Tibial nerve (tissue), 4 donors: ENCODE results near the gene HAVCR1. TPM values are rescaled to one million over a fixed set of nuclear protein-coding genes. Genes with fewer than 3 reads are reported as not detected.
"Not testable (repeated sequence)": the region's sequence is repeated elsewhere in the genome, so short reads cannot be mapped to it uniquely, and the experiment has no call there.

Source experiments
- DNase-seq, 2 donors: peaks; one replicate each; pipeline ENCODE4 v3.0.0-alpha.2; 2019; ENCODE audit warnings: low spot score in 2 of 2
- H3K27ac ChIP-seq, 4 donors: fragments of 200-600 bp; sonication (generic) in 3 of 4; one replicate each; pipeline ENCODE4 v1.5.1; 2017 to 2019; ENCODE audit warnings: mild to moderate bottlenecking in 1 of 4
- H3K27me3 ChIP-seq, 2 donors: fragments of 200-600 bp; sonication (generic) in 1 of 2; one replicate each; pipeline versions ENCODE4 v1.5.1 to v1.6.0; 2017 to 2019
- H3K36me3 ChIP-seq, 3 donors: fragments of 200-600 bp; sonication (generic); one replicate each; pipeline ENCODE4 v1.5.1; 2018 to 2019
- H3K4me1 ChIP-seq, 4 donors: fragments of 200-600 bp; sonication (generic) in 3 of 4; one replicate each; pipeline ENCODE4 v1.5.1; 2017 to 2019
- H3K4me3 ChIP-seq, 4 donors: fragments of 200-600 bp; sonication (generic) in 3 of 4; one replicate each; pipeline ENCODE4 v1.5.1; 2017 to 2019; ENCODE audit warnings: mild to moderate bottlenecking in 1 of 4, moderate library complexity in 1 of 4
- H3K9me3 ChIP-seq, 4 donors: fragments of 200-600 bp; sonication (generic) in 3 of 4; one replicate each; pipeline ENCODE4 v1.5.1; 2017 to 2019
- EP300 ChIP-seq, 2 donors: sonication (generic); formaldehyde crosslinking; IDR thresholded peaks; one replicate each; pipeline ENCODE4 v1.6.1; 2017; ENCODE audit warnings: antibody characterized with exemption in 2 of 2, mild to moderate bottlenecking in 1 of 2
- POLR2A ChIP-seq, 2 donors: fragments of 450-650 bp; IDR thresholded peaks; one replicate each; pipeline ENCODE4 v1.6.1; 2017; ENCODE audit warnings: antibody characterized with exemption in 2 of 2, mild to moderate bottlenecking in 2 of 2, moderate library complexity in 2 of 2
- WGBS, 2 donors: methylation state at CpG; one replicate each; pipeline ENCODE4 v1.1.5; 2018; 5-methylcytosine and 5-hydroxymethylcytosine counted together
- total RNA-seq, 4 donors: library from RNA; depleted of rRNA; stranded (reverse); fragments of >200 nt; gene quantifications; one replicate each; pipeline ENCODE4 v1.1.0, GENCODE V29; 2016
- TF ChIP-seq, protein P1 (sequence below), 5 experiments: fragments of 200-600 bp in 3 of 5; fragments of 450-650 bp in 2 of 5; sonication (generic) in 3 of 5; IDR thresholded peaks; one replicate each; pipeline ENCODE4 v1.5.1; 2016 to 2019; ENCODE audit warnings: antibody characterized with exemption in 5 of 5, mild to moderate bottlenecking in 3 of 5, moderate library complexity in 2 of 5

Gene HAVCR1
- total RNA-seq, 4 donors from 2014 or later, result 0.42 TPM; not detected in 3

DNA sequence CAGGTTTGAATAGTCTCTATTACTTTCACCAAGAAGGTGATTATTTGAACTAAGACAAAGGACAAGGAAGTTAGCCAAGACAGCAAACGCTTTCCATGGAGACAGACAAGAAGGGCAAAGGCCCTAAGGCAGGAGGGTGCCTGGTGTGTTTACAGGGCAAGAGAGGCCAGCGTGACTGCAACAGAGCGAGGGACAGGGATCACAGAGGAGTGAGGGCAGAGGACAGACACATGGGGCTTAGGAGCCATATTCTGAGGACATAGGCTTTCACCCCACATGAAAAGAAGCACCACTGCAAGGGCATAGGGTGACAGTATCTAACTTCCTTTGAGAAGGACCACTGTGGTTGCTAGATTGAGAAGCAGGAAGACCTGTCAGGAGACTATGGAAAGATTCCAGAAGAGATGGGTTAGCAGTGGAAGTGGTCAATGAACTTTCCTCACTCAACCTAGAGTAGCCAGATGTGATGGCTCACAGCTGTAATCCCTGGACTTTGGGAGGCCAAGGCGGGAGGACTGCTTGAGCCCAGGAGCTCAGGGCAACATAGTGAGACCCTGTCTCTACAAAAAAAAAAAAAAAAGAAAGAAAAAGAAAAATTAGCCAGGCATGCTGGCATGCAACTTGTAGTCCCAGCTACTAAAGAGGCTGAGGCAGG is 5.0 kb upstream of the HAVCR1 start:
- Histone ChIP-seq H3K9me3 (no peaks in the 10 kb centered on the region), H3K27me3 (no peaks in the 10 kb centered on the region), H3K4me1 (no peaks in the 10 kb centered on the region), H3K4me3 (no peak overlapping the region), H3K27ac (no peak overlapping the region), H3K36me3 (no peaks in the 10 kb centered on the region)
- WGBS, 2 donors, result 70 to 72% methylated on average over 4 of the region's 4 CpGs
- TF ChIP-seq, protein P1, sequence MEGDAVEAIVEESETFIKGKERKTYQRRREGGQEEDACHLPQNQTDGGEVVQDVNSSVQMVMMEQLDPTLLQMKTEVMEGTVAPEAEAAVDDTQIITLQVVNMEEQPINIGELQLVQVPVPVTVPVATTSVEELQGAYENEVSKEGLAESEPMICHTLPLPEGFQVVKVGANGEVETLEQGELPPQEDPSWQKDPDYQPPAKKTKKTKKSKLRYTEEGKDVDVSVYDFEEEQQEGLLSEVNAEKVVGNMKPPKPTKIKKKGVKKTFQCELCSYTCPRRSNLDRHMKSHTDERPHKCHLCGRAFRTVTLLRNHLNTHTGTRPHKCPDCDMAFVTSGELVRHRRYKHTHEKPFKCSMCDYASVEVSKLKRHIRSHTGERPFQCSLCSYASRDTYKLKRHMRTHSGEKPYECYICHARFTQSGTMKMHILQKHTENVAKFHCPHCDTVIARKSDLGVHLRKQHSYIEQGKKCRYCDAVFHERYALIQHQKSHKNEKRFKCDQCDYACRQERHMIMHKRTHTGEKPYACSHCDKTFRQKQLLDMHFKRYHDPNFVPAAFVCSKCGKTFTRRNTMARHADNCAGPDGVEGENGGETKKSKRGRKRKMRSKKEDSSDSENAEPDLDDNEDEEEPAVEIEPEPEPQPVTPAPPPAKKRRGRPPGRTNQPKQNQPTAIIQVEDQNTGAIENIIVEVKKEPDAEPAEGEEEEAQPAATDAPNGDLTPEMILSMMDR (IDR thresholded peaks at IDR 0.05), result no peak
- no peak for TF ChIP-seq EP300 (IDR thresholded peaks at IDR 0.05)
- no peak for TF ChIP-seq POLR2A (IDR thresholded peaks at IDR 0.05)
- no peak for DNase-seq

DNA sequence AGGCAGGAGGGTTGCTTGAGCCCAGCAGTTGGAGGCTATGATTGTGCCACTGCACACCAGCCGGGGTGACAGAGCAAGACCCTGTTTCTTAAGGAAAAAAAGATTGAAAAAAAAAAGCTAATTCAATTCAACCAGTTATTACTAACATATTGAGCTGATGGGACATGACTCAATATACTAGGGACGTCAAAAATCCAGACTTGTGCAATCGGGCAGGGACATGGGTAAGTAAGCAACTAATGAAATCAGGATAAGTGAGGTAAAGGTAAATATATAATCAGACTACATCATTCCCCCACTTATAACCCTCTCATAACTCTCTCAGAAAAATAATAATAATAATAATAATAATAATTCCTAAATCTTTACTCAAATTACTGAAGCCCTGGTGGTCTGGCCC is 975 bp upstream of the HAVCR1 start:
- no peak for DNase-seq
- Histone ChIP-seq H3K27me3 (no peaks in the 10 kb centered on the region), H3K36me3 (no peaks in the 10 kb centered on the region), H3K27ac (no peak overlapping the region), H3K9me3 (no peaks in the 10 kb centered on the region), H3K4me3 (no peak overlapping the region), H3K4me1 (no peaks in the 10 kb centered on the region)
- TF ChIP-seq, protein P1 (IDR thresholded peaks at IDR 0.05), result no peak
- TF ChIP-seq EP300 (IDR thresholded peaks at IDR 0.05), result no peak
- no peak for TF ChIP-seq POLR2A (IDR thresholded peaks at IDR 0.05)
- 92 to 95% methylated on average over 3 of the region's 3 CpGs for WGBS, 2 donors

DNA sequence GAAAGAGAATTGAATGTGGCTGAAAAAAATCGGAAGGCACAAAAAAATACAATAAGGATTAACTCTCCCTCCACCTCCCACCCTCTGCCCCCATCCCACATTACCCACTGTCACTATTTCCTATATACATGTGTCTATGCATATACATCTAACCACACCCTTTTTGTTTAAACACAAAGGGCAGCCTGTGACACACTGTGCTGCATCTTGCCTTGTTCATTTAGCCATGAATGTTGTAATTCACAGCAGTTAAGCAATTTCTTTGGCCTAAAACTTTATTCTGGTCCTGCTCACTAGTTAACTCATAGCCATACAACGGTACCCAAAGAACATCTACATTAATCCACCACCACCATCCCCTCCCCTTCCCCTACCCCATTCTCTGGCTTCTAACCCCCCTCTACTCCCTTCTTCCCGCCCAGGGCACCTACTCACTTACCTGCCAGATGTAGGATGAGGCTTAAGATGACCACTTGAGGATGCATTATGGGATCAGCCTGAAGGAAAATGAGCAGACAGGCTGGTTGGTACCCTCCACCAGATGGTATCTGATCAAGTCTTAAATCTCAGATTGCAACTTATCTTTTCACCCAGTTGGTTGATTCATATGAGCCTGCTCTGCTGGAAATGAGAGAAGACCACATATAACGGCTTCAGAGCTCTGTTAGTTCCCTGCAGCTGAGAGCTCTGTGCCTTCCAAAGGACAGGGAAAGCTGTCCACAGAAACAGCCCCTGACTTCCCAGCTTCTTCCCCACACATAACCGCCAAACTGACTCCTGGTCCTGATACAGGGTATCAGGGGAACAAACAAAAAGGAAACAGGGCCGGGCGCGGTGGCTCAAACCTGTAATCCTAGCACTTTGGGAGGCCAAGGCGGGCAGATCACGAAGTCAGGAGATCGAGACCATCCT is 1.2 kb downstream of the HAVCR1 start:
- Histone ChIP-seq H3K27me3 (no peaks in the 10 kb centered on the region), H3K27ac (no peak overlapping the region), H3K36me3 (no peaks in the 10 kb centered on the region), H3K4me1 (no peaks in the 10 kb centered on the region), H3K4me3 (no peak overlapping the region), H3K9me3 (no peaks in the 10 kb centered on the region)
- TF ChIP-seq, protein P1 (IDR thresholded peaks at IDR 0.05), result no peak
- TF ChIP-seq POLR2A (IDR thresholded peaks at IDR 0.05) (no peak), EP300 (IDR thresholded peaks at IDR 0.05) (no peak)
- no peak for DNase-seq
- 88 to 89% methylated on average over 11 of the region's 11 CpGs for WGBS, 2 donors

GRCh38 chr5:157056848-157057247 is 2.1 kb downstream of the HAVCR1 start:
- not testable (repeated sequence) for H3K27me3 ChIP-seq, DNase-seq, H3K27ac ChIP-seq, H3K4me3 ChIP-seq, H3K4me1 ChIP-seq, H3K36me3 ChIP-seq, H3K9me3 ChIP-seq
- WGBS, 2 donors, result 86 to 90% methylated on average over 6 of the region's 6 CpGs

- H3K4me3 ChIP-seq, result no peak overlapping the region
- H3K36me3 ChIP-seq, result no peaks in the 10 kb centered on the region
- 75 to 77% methylated on average over 7 of the region's 7 CpGs for WGBS, 2 donors
- H3K27me3 ChIP-seq, result no peaks in the 10 kb centered on the region
- DNase-seq, result no peak
- no peak for TF ChIP-seq EP300 (IDR thresholded peaks at IDR 0.05)
- TF ChIP-seq, protein P1 (IDR thresholded peaks at IDR 0.05), result no peak
- TF ChIP-seq POLR2A (IDR thresholded peaks at IDR 0.05), result no peak
- H3K27ac ChIP-seq, result no peak overlapping the region
- no peaks in the 10 kb centered on the region for H3K4me1 ChIP-seq
- no peaks in the 10 kb centered on the region for H3K9me3 ChIP-seq
Measured at GRCh38 chr5:157051604-157052245, 7.2 kb downstream of the HAVCR1 start.
